Stomach (tissue), 19 donors: ENCODE results near the gene PELO. TPM values are rescaled to one million over a fixed set of nuclear protein-coding genes. Genes with fewer than 3 reads are reported as not detected.

ENCODE experiments used
- DNase-seq, 2 donors: peaks; one replicate each; pipeline versions ENCODE4 v3.0.0 to v3.0.0-alpha.2; 2013 to 2019
- H3K27ac ChIP-seq, 5 donors: fragments of 200-600 bp in 4 of 5; sonication (generic) in 4 of 5; one replicate each; pipeline ENCODE4 v1.5.1; 2013 to 2019; ENCODE audit warnings: mild to moderate bottlenecking in 1 of 5, moderate library complexity in 1 of 5
- H3K27me3 ChIP-seq, 3 donors: fragments of 200-600 bp; sonication (generic); one replicate each; pipeline ENCODE4 v1.5.1; 2017 to 2019; ENCODE audit warnings: mixed run types in 1 of 3
- H3K36me3 ChIP-seq, 4 donors: fragments of 200-600 bp; sonication (generic); 1 replicate in 3 of 4; 2 replicates in 1 of 4; pipeline ENCODE4 v1.5.1; 2016 to 2019
- H3K4me1 ChIP-seq, 4 donors: fragments of 200-600 bp; sonication (generic); one replicate each; pipeline ENCODE4 v1.5.1; 2016 to 2019
- H3K4me3 ChIP-seq, 4 donors: fragments of 200-600 bp; sonication (generic) in 3 of 4; one replicate each; pipeline ENCODE4 v1.5.1; 2016 to 2019; ENCODE audit warnings: mild to moderate bottlenecking in 1 of 4
- H3K9me3 ChIP-seq, 4 donors: fragments of 200-600 bp; sonication (generic); one replicate each; pipeline ENCODE4 v1.5.1; 2016 to 2019
- EP300 ChIP-seq: sonication (generic); formaldehyde crosslinking; IDR thresholded peaks from one replicate; pipeline ENCODE4 v1.6.1; 2017; ENCODE audit warnings: antibody characterized with exemption
- POLR2A ChIP-seq, 4 donors: fragments of 450-650 bp; IDR thresholded peaks; one replicate each; pipeline ENCODE4 v1.6.1; 2016; ENCODE audit warnings: antibody characterized with exemption in 4 of 4, control low read depth in 2 of 4, mild to moderate bottlenecking in 1 of 4, moderate library complexity in 1 of 4
- POLR2AphosphoS5 ChIP-seq, 3 donors: sonication (generic); formaldehyde crosslinking; IDR thresholded peaks; one replicate each; pipeline ENCODE4 v1.6.1; 2016; ENCODE audit warnings: antibody characterized with exemption in 3 of 3
- WGBS, 5 donors: extraction: QIAGEN DNeasy Blood & Tissue Kit in 3 of 5; methylation state at CpG; one replicate each; pipeline versions ENCODE4 v1.1.5 to v1.1.7; 2013 to 2018; 5-methylcytosine and 5-hydroxymethylcytosine counted together
- intact Hi-C: fragments of 100-400 bp; cut with DNase I; formaldehyde crosslinking; loops from one replicate; pipeline ENCODE4 v1.15.1; 2023; ENCODE audit warnings: low total_unique reads
- long read RNA-seq, 10 donors: transcript quantifications; one replicate each; lab custom pipeline, GENCODE V29; 2026
- polyA plus RNA-seq, 3 donors: library from polyadenylated mRNA; stranded (reverse); fragments of 200-250 nt; gene quantifications; one replicate each; pipeline ENCODE4 v1.2.3, GENCODE V29; 2013
- total RNA-seq, 5 donors: library from RNA; depleted of rRNA; stranded (reverse); fragments of >200 nt; gene quantifications; one replicate each; pipeline versions ENCODE4 v1.1.0 to v1.2.3, GENCODE V29; 2014 to 2016
- TF ChIP-seq, protein P1 (sequence below), 7 experiments: fragments of 450-650 bp in 4 of 7; fragments of 200-600 bp in 3 of 7; sonication (generic) in 3 of 7; IDR thresholded peaks; one replicate each; pipeline ENCODE4 v1.5.1; 2016 to 2019; ENCODE audit warnings: antibody characterized with exemption in 7 of 7, control low read depth in 2 of 7, mild to moderate bottlenecking in 1 of 7
- donor health status: healthy with polysubstance abuse.
- donor health status: Bipolar disorder and iron deficiency.
- donor health status: healthy.

Gene PELO, protein sequence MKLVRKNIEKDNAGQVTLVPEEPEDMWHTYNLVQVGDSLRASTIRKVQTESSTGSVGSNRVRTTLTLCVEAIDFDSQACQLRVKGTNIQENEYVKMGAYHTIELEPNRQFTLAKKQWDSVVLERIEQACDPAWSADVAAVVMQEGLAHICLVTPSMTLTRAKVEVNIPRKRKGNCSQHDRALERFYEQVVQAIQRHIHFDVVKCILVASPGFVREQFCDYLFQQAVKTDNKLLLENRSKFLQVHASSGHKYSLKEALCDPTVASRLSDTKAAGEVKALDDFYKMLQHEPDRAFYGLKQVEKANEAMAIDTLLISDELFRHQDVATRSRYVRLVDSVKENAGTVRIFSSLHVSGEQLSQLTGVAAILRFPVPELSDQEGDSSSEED
- total RNA-seq (10 to 100 TPM in 4 of 5 donors, 1 to 10 TPM in 1; 5.8 to 62.2 (median 12.8) TPM), polyA plus RNA-seq (10 to 100 TPM in 2 of 3 donors, 1 to 10 TPM in 1; 6.4 to 13.4 (median 12.3) TPM)
- long read RNA-seq, donor 1, partial matches to known transcripts: 18 of 20 reads
- long read RNA-seq, donor 1, other reads (novel, unspliced or antisense): 0 of 20 reads
- long read RNA-seq, donor 2, partial matches to known transcripts: 5 of 7 reads
- long read RNA-seq, donor 2, other reads (novel, unspliced or antisense): 0 of 7 reads
- long read RNA-seq, donor 3, partial matches to known transcripts: 11 of 13 reads
- long read RNA-seq, donor 3, other reads (novel, unspliced or antisense): 0 of 13 reads
- long read RNA-seq, donor 4, partial matches to known transcripts: 0 of 2 reads
- long read RNA-seq, donor 4, other reads (novel, unspliced or antisense): 0 of 2 reads
- long read RNA-seq, donor 5, partial matches to known transcripts: 23 of 24 reads
- long read RNA-seq, donor 5, other reads (novel, unspliced or antisense): 0 of 24 reads
- long read RNA-seq, donor 6, full-length matches to known transcripts: 2 of 18 reads
- long read RNA-seq, donor 6, partial matches to known transcripts: 16 of 18 reads
- long read RNA-seq, donor 6, other reads (novel, unspliced or antisense): 0 of 18 reads
- long read RNA-seq, donor 7, full-length matches to known transcripts: 4 of 18 reads
- long read RNA-seq, donor 7, partial matches to known transcripts: 14 of 18 reads
- long read RNA-seq, donor 7, other reads (novel, unspliced or antisense): 0 of 18 reads
- long read RNA-seq, donor 8, partial matches to known transcripts: 13 of 15 reads
- long read RNA-seq, donor 8, other reads (novel, unspliced or antisense): 0 of 15 reads
- long read RNA-seq, donor 9, partial matches to known transcripts: 0 of 1 reads
- long read RNA-seq, donor 9, other reads (novel, unspliced or antisense): 0 of 1 reads
- long read RNA-seq, donor 10, partial matches to known transcripts: 5 of 5 reads
- long read RNA-seq, donor 10, other reads (novel, unspliced or antisense): 0 of 5 reads

DNA sequence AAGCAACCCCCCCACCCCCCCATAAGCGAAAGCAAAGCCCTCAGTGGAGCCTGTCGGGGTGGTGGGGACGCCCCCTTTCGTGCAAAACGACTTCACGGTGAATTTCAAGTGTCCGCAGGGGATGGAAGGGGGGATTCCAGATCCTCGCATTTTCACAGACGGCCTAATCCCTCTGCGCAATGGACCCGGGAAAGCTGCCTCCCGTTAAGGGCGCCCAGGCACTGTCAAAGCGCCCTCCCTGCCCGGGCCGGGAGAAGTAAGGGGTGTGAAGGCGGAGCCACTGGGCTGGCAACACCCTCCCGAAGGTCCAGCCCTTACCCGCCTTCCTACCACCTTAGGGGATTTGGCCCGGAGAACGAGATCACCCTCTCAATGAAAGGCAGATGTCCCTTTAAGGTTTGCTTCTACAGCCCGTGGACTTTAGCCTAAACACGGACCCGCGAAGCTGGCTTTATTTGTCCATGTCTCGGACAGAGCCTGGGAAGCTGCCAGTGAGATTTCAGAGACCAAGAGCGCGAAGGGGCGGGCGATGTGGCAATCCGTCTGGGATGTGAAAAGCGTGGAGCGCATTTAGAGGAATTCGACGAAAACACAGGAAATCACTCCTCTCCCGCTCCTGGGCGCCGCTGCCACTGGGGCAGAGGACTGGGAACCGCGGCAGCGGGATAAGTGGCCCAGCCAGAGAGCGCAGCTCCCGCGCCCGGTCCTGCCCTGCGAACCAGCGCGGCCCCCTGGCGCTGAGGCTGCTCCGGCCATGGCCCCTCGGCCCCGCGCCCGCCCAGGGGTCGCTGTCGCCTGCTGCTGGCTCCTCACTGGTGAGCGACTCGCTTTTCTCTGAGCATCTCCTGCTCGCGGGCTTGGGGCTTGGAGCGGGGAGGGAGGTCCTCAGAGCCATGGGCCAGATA lies at the start of gene PELO, which contains the start of gene ITGA1:
TSS of gene PELO (plus strand) at position 317 of the 905 bp plus-strand sequence. CDS start 12,479 bp downstream, outside the sequence.
TSS of gene ITGA1 (plus strand) at position 317 of the 905 bp plus-strand sequence. CDS start at position 755, 438 bp downstream.
- H3K4me3 ChIP-seq: peak within 1 kb of the TSS; percentile 66 to 80 (median 74)
- H3K4me1 ChIP-seq: peaks cover 0 to 48% (median 28%) of the 10 kb centered on the region in 4 donors
- no peaks in the 10 kb centered on the region for H3K9me3 ChIP-seq
- peak within 1 kb of the TSS; percentile 87 to 96 (median 92) for H3K27ac ChIP-seq
- peak; percentile 65 to 90 for DNase-seq
- no peaks in the 10 kb centered on the region for H3K36me3 ChIP-seq
- WGBS, 5 donors: 0 to 2% (median 1%) methylated on average over 30 to 61 of the region's 61 CpGs
- intact Hi-C loops: loop anchor here (5.0 kb wide), 1 partner anchor 129 kb away; no protein-coding TSS in a partner anchor
- TF ChIP-seq, protein P1, sequence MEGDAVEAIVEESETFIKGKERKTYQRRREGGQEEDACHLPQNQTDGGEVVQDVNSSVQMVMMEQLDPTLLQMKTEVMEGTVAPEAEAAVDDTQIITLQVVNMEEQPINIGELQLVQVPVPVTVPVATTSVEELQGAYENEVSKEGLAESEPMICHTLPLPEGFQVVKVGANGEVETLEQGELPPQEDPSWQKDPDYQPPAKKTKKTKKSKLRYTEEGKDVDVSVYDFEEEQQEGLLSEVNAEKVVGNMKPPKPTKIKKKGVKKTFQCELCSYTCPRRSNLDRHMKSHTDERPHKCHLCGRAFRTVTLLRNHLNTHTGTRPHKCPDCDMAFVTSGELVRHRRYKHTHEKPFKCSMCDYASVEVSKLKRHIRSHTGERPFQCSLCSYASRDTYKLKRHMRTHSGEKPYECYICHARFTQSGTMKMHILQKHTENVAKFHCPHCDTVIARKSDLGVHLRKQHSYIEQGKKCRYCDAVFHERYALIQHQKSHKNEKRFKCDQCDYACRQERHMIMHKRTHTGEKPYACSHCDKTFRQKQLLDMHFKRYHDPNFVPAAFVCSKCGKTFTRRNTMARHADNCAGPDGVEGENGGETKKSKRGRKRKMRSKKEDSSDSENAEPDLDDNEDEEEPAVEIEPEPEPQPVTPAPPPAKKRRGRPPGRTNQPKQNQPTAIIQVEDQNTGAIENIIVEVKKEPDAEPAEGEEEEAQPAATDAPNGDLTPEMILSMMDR (IDR thresholded peaks at IDR 0.05): peak in 2 of 7 experiments; percentile 28 to 33
- TF ChIP-seq POLR2A (IDR thresholded peaks at IDR 0.05) (no peak), POLR2AphosphoS5 (IDR thresholded peaks at IDR 0.05) (peak; percentile 39 to 67 (median 40)), EP300 (no peak)
- H3K27me3 ChIP-seq: no peaks in the 10 kb centered on the region

DNA sequence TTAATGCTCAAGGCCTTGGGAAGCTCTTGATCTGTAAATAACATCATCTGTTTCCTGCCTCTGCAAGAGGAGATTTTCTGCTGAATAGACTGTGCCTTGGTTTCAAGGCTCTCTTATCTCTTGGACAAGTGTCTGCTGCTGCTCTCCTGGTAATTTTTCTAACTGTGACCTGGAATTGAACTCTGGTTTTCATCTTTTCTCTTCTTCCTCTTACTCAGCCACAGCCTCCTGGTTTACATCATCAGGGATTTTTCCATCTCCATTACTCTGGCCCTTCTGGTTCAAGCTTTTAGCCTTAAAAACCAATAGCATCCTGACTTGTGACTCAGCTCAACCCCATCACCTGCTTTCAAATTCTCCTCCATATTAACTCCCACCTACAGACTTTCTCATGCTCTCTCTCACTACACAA lies 49.6 kb upstream of the PELO start:
- intact Hi-C loops: no loop called here
- DNase-seq: no peak
- H3K36me3 ChIP-seq: no peaks in the 10 kb centered on the region
- H3K4me1 ChIP-seq: peaks cover 0 to 2% (median 0%) of the 10 kb centered on the region in 4 donors
- TF ChIP-seq POLR2AphosphoS5 (IDR thresholded peaks at IDR 0.05): no peak
- no peak for TF ChIP-seq POLR2A (IDR thresholded peaks at IDR 0.05)
- TF ChIP-seq, protein P1 (IDR thresholded peaks at IDR 0.05): no peak
- TF ChIP-seq EP300: no peak
- H3K4me3 ChIP-seq: no peak overlapping the region
- H3K9me3 ChIP-seq: no peaks in the 10 kb centered on the region
- no peaks in the 10 kb centered on the region for H3K27me3 ChIP-seq
- no peak overlapping the region for H3K27ac ChIP-seq

DNA sequence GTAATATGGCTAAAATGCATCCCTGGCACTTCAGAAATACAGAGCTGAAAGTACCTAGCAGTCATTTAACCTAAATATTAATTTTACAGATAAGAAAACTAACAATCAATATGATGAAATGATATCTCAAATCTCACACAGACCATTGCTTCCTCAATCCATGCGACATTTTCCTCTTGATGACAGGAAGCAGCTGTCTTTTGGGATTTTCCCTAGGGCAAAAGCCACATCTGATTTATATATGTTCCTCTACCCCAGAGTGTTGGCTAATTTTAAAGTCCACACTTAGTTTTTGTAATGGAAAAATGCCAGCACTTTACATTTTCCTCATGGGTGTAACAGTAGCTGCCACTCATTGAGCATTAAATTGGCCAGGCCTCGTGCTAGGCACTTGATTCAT lies 47.7 kb upstream of the PELO start:
- intact Hi-C loops: no loop called here
- 56 to 80% (median 70%) methylated on average over 2 of the region's 2 CpGs for WGBS, 5 donors
- Histone ChIP-seq H3K4me1 (peaks cover 0 to 21% (median 6%) of the 10 kb centered on the region in 4 donors), H3K36me3 (no peaks in the 10 kb centered on the region), H3K4me3 (no peak overlapping the region), H3K27ac (no peak overlapping the region), H3K9me3 (no peaks in the 10 kb centered on the region), H3K27me3 (no peaks in the 10 kb centered on the region)
- TF ChIP-seq, protein P1 (IDR thresholded peaks at IDR 0.05): no peak
- TF ChIP-seq POLR2A (IDR thresholded peaks at IDR 0.05) (no peak), POLR2AphosphoS5 (IDR thresholded peaks at IDR 0.05) (no peak), EP300 (no peak)
- DNase-seq: no peak
